Hindlimb muscle (tissue), 1 donor: ENCODE results near the gene ALOX15B. TPM values are rescaled to one million over a fixed set of nuclear protein-coding genes. Genes with fewer than 3 reads are reported as not detected.

Experiments used
- DNase-seq: peaks from one replicate; pipeline ENCODE4 v3.0.0-alpha.2; 2013
- polyA plus RNA-seq: library from polyadenylated mRNA; unstranded; fragments of 120-200 nt; gene quantifications from one replicate; pipeline ENCODE4 v1.2.1, GENCODE V29; 2013; ENCODE audit not compliant: insufficient read length

ALOX15B gene
- polyA plus RNA-seq, 1 donor: 2.2 TPM

DNA sequence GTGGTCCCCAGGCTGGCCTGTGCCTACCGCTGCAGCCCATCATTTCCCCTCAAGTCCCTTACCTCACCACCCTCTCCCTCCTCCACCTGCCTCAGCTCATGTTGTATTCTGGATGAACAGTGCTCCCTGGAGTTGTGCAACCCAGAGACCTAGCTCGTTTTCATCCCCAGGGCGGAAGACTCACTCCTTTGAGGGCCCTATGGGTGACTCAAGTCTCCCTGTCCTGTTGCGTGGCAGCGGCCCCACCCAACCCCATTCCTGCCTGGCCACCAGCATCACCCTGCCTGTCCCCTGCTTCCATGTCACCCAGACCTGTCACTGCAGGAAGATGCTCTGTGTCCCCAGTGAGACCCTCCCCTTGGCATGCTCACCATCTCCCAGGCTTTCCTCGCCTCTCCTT, 45.4 kb downstream of the ALOX15B start:
- DNase-seq: no peak

DNA sequence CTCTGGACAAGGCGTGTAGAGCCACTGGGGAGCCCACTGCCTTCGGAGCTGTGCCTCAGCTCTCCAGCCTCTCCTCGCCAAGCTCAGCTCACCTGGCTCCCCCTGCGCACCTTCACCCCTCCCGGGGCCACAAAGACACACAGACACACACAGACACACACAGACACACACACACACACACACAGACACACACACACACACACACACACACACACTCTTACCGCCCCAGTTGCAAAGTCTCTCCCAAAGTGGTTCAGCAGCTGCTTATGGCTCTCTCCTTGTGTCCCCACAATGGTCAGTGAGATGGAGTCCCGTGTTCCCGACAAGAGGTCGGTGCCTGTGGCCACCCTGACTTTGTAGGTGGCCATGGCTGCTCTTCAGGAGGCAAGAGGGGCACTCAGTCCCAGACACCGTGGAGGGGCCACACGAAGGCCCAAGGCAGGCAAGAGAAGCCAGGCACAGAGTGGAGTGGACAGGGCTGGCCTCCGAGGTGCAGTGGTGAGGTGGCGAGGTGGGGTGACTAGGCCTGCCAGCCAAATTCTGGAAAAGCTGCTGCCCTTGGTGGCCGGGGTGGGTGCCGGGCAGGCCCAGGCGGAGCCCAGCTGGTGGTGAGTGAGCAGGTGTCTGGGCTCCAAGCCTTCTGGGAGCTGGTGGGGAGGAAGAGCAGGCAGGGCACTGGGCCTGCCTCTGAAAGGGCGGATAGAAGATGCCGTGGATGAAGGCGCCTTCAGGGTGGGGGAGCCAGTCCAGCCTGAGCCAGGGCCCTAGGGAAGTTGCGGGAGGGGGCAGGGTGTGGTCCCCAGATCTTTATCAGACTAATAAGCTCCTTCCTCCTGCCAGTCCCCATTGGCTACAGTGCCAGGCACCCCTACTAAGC, 48.5 kb downstream of the ALOX15B start, which contains the start of gene ALOX12B:
ALOX12B (minus strand) TSS at position 642 of the 877 bp plus-strand sequence; CDS start at position 368, 274 bp downstream.
- DNase-seq: no peak

DNA sequence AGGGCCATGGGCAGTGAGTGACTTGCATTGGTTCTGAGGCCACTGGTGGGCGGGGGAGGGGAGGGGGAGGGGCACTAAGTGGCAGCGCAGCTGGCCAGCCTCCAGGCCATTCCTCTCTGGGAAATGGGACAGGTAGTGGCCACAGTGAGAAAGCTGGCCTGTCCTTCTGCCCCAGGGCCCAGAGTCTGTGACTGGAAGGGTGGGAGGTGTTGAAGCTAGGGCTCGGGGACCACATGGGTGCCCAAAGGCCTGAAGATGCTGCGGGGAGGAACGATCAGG, 49.0 kb downstream of the ALOX15B start:
- DNase-seq: no peak

DNA sequence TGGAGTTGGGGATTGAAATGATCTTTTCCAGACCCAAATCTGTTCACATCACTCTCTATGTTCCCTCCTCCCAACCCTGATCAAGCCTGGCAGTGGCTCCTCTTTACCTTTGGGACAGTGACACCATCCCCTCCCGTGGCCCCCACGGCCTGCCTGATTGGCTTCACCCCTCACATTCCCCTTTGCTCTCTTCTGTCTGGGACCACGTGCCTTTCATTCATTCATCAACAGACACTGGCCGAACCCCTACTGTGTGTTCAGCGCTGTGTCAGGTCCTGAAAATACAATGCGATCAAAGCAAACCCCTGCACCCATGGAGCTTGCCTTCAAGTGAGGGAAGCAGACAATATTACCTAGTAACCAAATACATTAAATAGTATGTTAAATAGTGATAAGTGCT, 50.9 kb downstream of the ALOX15B start:
- DNase-seq: no peak

DNA sequence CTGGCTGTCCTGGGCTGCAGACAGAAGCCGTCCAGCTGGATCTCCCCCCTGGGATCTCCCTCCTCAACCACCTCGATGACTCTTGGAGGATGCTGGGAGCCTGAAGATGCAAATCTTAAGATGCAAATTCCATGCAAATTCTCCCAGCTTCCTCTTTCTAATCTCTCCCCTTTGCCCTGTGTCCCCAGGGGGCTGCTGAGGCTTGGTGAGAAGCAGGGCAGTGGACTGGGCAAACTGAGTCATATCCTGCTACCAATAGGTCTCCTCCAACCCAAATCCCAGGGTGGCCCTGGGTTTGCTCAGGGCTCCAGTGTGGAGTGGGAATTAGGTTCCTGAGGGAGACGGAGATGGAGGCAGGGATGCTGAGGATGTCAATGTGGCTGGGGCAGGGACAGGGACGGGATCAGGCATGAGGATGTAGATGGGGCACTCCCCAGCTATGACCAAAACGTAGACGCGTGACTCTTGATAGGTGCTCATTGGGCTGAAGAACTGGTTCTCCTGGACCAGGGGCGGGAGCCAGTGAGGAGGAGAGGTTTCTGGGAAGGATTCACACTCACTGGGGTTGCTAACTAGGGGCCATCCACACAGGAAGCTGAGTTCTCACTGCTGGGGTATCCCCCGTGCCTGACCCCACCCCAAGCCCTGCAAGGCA, 52.3 kb downstream of the ALOX15B start:
- DNase-seq: no peak

DNA sequence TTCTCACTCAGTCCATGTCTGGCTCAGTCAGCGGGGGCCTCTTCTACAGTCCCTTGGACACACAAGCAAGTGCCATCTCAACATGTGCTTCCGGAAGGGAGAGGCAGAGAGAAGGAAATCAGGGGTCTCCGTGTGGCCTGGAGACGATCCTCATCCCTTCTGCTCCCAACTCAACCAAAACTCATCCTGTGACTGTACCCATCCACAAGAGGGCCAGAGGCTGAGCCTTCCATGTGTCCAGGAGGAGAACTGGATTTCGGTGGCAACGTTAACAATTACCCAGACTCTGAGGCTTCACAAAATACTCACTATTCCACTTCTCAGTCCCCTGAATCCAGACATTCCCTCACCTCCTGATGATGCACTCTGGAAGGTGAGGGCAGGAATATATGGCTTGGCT, 56.5 kb downstream of the ALOX15B start:
- no peak for DNase-seq

DNA sequence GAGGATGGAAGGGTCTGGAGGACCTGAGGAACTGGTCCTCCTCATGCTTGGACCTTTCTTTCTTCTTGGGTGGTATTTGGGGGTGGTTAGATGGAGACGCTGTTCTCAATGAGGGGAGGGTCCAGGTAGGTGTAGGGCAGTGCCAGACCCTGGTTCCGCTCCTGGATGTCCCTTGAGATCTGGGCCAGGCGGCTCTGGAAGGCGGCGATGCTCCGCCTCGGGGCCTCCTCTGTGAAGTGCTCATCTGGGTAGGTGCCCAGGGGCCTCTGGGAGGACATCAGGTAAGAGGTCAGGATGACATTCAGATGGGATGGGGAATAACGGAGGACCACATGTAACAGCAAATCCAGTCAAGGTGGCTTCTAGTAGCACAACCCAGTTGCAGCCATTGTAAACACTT, 57.7 kb downstream of the ALOX15B start:
- DNase-seq: no peak

Other genes starting within 250 kb of the ALOX15B start
- 22.5 TPM for gene KDM6B, start 204.8 kb upstream of the ALOX15B start, polyA plus RNA-seq
- 32.6 TPM for gene TMEM88, start 184.0 kb upstream of the ALOX15B start, polyA plus RNA-seq
- gene NAA38, start 181.5 kb upstream of the ALOX15B start, polyA plus RNA-seq: 42.8 TPM
- 8.2 TPM for gene CYB5D1, start 181.1 kb upstream of the ALOX15B start, polyA plus RNA-seq
- gene CHD3, start 150.3 kb upstream of the ALOX15B start, polyA plus RNA-seq: 60.9 TPM
- 3.5 TPM for gene RNF227, start 122.8 kb upstream of the ALOX15B start, polyA plus RNA-seq
- gene KCNAB3, start 109.2 kb upstream of the ALOX15B start, polyA plus RNA-seq: 4.7 TPM
- gene TRAPPC1, start 107.1 kb upstream of the ALOX15B start, polyA plus RNA-seq: 99.5 TPM
- gene CNTROB, start 106.9 kb upstream of the ALOX15B start, polyA plus RNA-seq: 31.0 TPM
- 0.15 TPM for gene GUCY2D, start 36.4 kb upstream of the ALOX15B start, polyA plus RNA-seq
- not detected for gene ALOX12B, start 48.7 kb downstream of the ALOX15B start, polyA plus RNA-seq
- gene ALOXE3, start 79.5 kb downstream of the ALOX15B start, polyA plus RNA-seq: not detected
- gene HES7, start 85.0 kb downstream of the ALOX15B start, polyA plus RNA-seq: 0.21 TPM
- gene PER1, start 113.3 kb downstream of the ALOX15B start, polyA plus RNA-seq: 72.6 TPM
- 68.4 TPM for gene VAMP2, start 123.9 kb downstream of the ALOX15B start, polyA plus RNA-seq
- gene TMEM107, start 137.3 kb downstream of the ALOX15B start, polyA plus RNA-seq: 5.5 TPM
- 5.5 TPM for gene BORCS6, start 151.1 kb downstream of the ALOX15B start, polyA plus RNA-seq
- gene AURKB, start 171.5 kb downstream of the ALOX15B start, polyA plus RNA-seq: 14.9 TPM
- gene CTC1, start 209.0 kb downstream of the ALOX15B start, polyA plus RNA-seq: 19.5 TPM
- gene PFAS, start 210.2 kb downstream of the ALOX15B start, polyA plus RNA-seq: 34.9 TPM
- gene RANGRF, start 249.6 kb downstream of the ALOX15B start, polyA plus RNA-seq: 21.0 TPM